ENCODE results near the gene EXOSC5. TPM values are rescaled to one million over a fixed set of nuclear protein-coding genes. Genes with fewer than 3 reads are reported as not detected.
A peak's percentile ranks its signal among the peaks of the same experiment; 100 is the strongest.

The EXOSC5 gene
- total and polyA plus RNA-seq, 9 donors, result 8.7 to 24.6 (median 18.6) TPM

- Histone ChIP-seq H3K27ac (ENCODE audit: low read length) (no peak overlapping the region), H3K36me3 (ENCODE audit: control insufficient read depth, insufficient read depth, low read length) (no peaks in the 10 kb centered on the region), H3K4me3 (ENCODE audit: low read length) (no peak overlapping the region), H3K9me3 (replicated peaks; ENCODE audit: control insufficient read depth, low read depth, low read length) (no peaks in the 10 kb centered on the region), H3K27me3 (ENCODE audit: control insufficient read depth, insufficient read depth, low read length) (no peaks in the 10 kb centered on the region), H3K4me1 (ENCODE audit: control insufficient read depth, insufficient read depth, low read length) (peaks cover 17% of the 10 kb centered on the region)
- WGBS (ENCODE audit: insufficient coverage), result 83% methylated on average over 1 of the region's 1 CpG
- no peak for DNase-seq
Measured at GRCh38 chr19:41359741-41360140, 37.4 kb downstream of the EXOSC5 start.

GRCh38 chr19:41357746-41358145 is 39.4 kb downstream of the EXOSC5 start:
- H3K9me3 ChIP-seq (replicated peaks; ENCODE audit: control insufficient read depth, low read depth, low read length), result no peaks in the 10 kb centered on the region
- no peaks in the 10 kb centered on the region for H3K36me3 ChIP-seq (ENCODE audit: control insufficient read depth, insufficient read depth, low read length)
- peaks cover 23% of the 10 kb centered on the region for H3K4me1 ChIP-seq (ENCODE audit: control insufficient read depth, insufficient read depth, low read length)
- peaks cover 11% of the 10 kb centered on the region for H3K27me3 ChIP-seq (ENCODE audit: control insufficient read depth, insufficient read depth, low read length)
- no peak overlapping the region for H3K27ac ChIP-seq (ENCODE audit: low read length)
- H3K4me3 ChIP-seq (ENCODE audit: low read length), result no peak overlapping the region
- no peak for DNase-seq
- 89% methylated on average over 6 of the region's 13 CpGs for WGBS (ENCODE audit: insufficient coverage)

- Histone ChIP-seq H3K9me3 (replicated peaks; ENCODE audit: control insufficient read depth, low read depth, low read length) (no peaks in the 10 kb centered on the region), H3K36me3 (ENCODE audit: control insufficient read depth, insufficient read depth, low read length) (no peaks in the 10 kb centered on the region), H3K27me3 (ENCODE audit: control insufficient read depth, insufficient read depth, low read length) (peaks cover 17% of the 10 kb centered on the region), H3K4me1 (ENCODE audit: control insufficient read depth, insufficient read depth, low read length) (peaks cover 28% of the 10 kb centered on the region), H3K27ac (ENCODE audit: low read length) (no peak overlapping the region), H3K4me3 (ENCODE audit: low read length) (no peak overlapping the region)
- DNase-seq, result no peak
- whole genome bisulfite sequencing (ENCODE audit: insufficient coverage), result 82% methylated on average over 5 of the region's 11 CpGs
Measured at GRCh38 chr19:41356984-41357739, 40.0 kb downstream of the EXOSC5 start.

GRCh38 chr19:41355802-41356201 is 41.4 kb downstream of the EXOSC5 start:
- H3K27ac ChIP-seq (ENCODE audit: low read length), result no peak overlapping the region
- 59% methylated on average over 3 of the region's 3 CpGs for WGBS (ENCODE audit: insufficient coverage)

GRCh38 chr19:41355035-41355434 is 42.1 kb downstream of the EXOSC5 start:
- Histone ChIP-seq H3K27ac (ENCODE audit: low read length) (no peak overlapping the region), H3K9me3 (replicated peaks; ENCODE audit: control insufficient read depth, low read depth, low read length) (no peaks in the 10 kb centered on the region), H3K4me3 (ENCODE audit: low read length) (no peak overlapping the region), H3K27me3 (ENCODE audit: control insufficient read depth, insufficient read depth, low read length) (peaks cover 38% of the 10 kb centered on the region), H3K36me3 (ENCODE audit: control insufficient read depth, insufficient read depth, low read length) (no peaks in the 10 kb centered on the region), H3K4me1 (ENCODE audit: control insufficient read depth, insufficient read depth, low read length) (peaks cover 45% of the 10 kb centered on the region)
- WGBS (ENCODE audit: insufficient coverage), result 58% methylated on average over 1 of the region's 1 CpG
- no peak for DNase-seq

More at GRCh38 chr19:41355802-41356201, 41.4 kb downstream of the EXOSC5 start:
- DNase-seq, result no peak
- Histone ChIP-seq H3K4me1 (ENCODE audit: control insufficient read depth, insufficient read depth, low read length) (peaks cover 42% of the 10 kb centered on the region), H3K27me3 (ENCODE audit: control insufficient read depth, insufficient read depth, low read length) (peaks cover 31% of the 10 kb centered on the region), H3K9me3 (replicated peaks; ENCODE audit: control insufficient read depth, low read depth, low read length) (no peaks in the 10 kb centered on the region), H3K36me3 (ENCODE audit: control insufficient read depth, insufficient read depth, low read length) (no peaks in the 10 kb centered on the region), H3K4me3 (ENCODE audit: low read length) (no peak overlapping the region)

- 86% methylated on average over 15 of the region's 23 CpGs for WGBS (ENCODE audit: insufficient coverage)
- no peak for DNase-seq
- peak overlapping the region; percentile 59 for H3K4me3 ChIP-seq (ENCODE audit: low read length)
- H3K4me1 ChIP-seq (ENCODE audit: control insufficient read depth, insufficient read depth, low read length), result peaks cover 45% of the 10 kb centered on the region
- H3K36me3 ChIP-seq (ENCODE audit: control insufficient read depth, insufficient read depth, low read length), result no peaks in the 10 kb centered on the region
- no peaks in the 10 kb centered on the region for H3K9me3 ChIP-seq (replicated peaks; ENCODE audit: control insufficient read depth, low read depth, low read length)
- H3K27me3 ChIP-seq (ENCODE audit: control insufficient read depth, insufficient read depth, low read length), result peaks cover 43% of the 10 kb centered on the region
- no peak overlapping the region for H3K27ac ChIP-seq (ENCODE audit: low read length)
Measured at GRCh38 chr19:41354343-41354953, 42.7 kb downstream of the EXOSC5 start.

- peaks cover 50% of the 10 kb centered on the region for H3K27me3 ChIP-seq (ENCODE audit: control insufficient read depth, insufficient read depth, low read length)
- no peak within 1 kb of the TSS for H3K27ac ChIP-seq (ENCODE audit: low read length)
- peaks cover 45% of the 10 kb centered on the region for H3K4me1 ChIP-seq (ENCODE audit: control insufficient read depth, insufficient read depth, low read length)
Measured at GRCh38 chr19:41353466-41354342, 43.5 kb downstream of the EXOSC5 start, which contains the start of gene TGFB1. Gene TGFB1 (minus strand): TSS chr19:41353922. CDS start chr19:41353044, 878 bp downstream.

GRCh38 chr19:41352609-41353465 is 44.3 kb downstream of the EXOSC5 start:
- peak overlapping the region; percentile 59 for H3K4me3 ChIP-seq (ENCODE audit: low read length)
- no peaks in the 10 kb centered on the region for H3K36me3 ChIP-seq (ENCODE audit: control insufficient read depth, insufficient read depth, low read length)
- DNase-seq, result peak; percentile 58
- peaks cover 50% of the 10 kb centered on the region for H3K27me3 ChIP-seq (ENCODE audit: control insufficient read depth, insufficient read depth, low read length)
- under 1% methylated on average over 69 of the region's 71 CpGs for WGBS (ENCODE audit: insufficient coverage)
- peaks cover 45% of the 10 kb centered on the region for H3K4me1 ChIP-seq (ENCODE audit: control insufficient read depth, insufficient read depth, low read length)
- H3K9me3 ChIP-seq (replicated peaks; ENCODE audit: control insufficient read depth, low read depth, low read length), result no peaks in the 10 kb centered on the region
- H3K27ac ChIP-seq (ENCODE audit: low read length), result no peak overlapping the region

More at GRCh38 chr19:41353466-41354342, 43.5 kb downstream of the EXOSC5 start, which contains the start of gene TGFB1:
- Histone ChIP-seq H3K4me3 (ENCODE audit: low read length) (peak within 1 kb of the TSS; percentile 59), H3K9me3 (replicated peaks; ENCODE audit: control insufficient read depth, low read depth, low read length) (no peaks in the 10 kb centered on the region), H3K36me3 (ENCODE audit: control insufficient read depth, insufficient read depth, low read length) (no peaks in the 10 kb centered on the region)
- WGBS (ENCODE audit: insufficient coverage), result 0% methylated on average over 48 of the region's 78 CpGs
- DNase-seq, result peak; percentile 88

GRCh38 chr19:41352279-41352608 is 44.9 kb downstream of the EXOSC5 start:
- H3K27me3 ChIP-seq (ENCODE audit: control insufficient read depth, insufficient read depth, low read length), result peaks cover 50% of the 10 kb centered on the region
- 0% methylated on average over 8 of the region's 12 CpGs for WGBS (ENCODE audit: insufficient coverage)
- no peak overlapping the region for H3K27ac ChIP-seq (ENCODE audit: low read length)
- H3K4me3 ChIP-seq (ENCODE audit: low read length), result peak overlapping the region; percentile 59
- no peak for DNase-seq
- no peaks in the 10 kb centered on the region for H3K36me3 ChIP-seq (ENCODE audit: control insufficient read depth, insufficient read depth, low read length)
- H3K4me1 ChIP-seq (ENCODE audit: control insufficient read depth, insufficient read depth, low read length), result peaks cover 45% of the 10 kb centered on the region
- H3K9me3 ChIP-seq (replicated peaks; ENCODE audit: control insufficient read depth, low read depth, low read length), result no peaks in the 10 kb centered on the region
